GM19372 (cell line): ENCODE measurements around the gene TMEM141.

Source experiments
- ATAC-seq: cut with Tn5 transposase; IDR thresholded peaks from one replicate; pipeline ENCODE4 v1.9.1; 2021; ENCODE audit warnings: mild to moderate bottlenecking, low read depth, moderate library complexity; ENCODE audit not compliant: unreplicated experiment

Gene TMEM141

GRCh38 chr9:136842380-136842948, 51.3 kb downstream of the TMEM141 start, which contains the start of gene AJM1:
Gene AJM1, plus strand, starts transcription at chr9:136842478. Its CDS starts 1,937 bp downstream, at chr9:136844415.
- ATAC-seq, result peak; percentile 57
